Suprapubic skin (tissue), 4 donors: ENCODE measurements around the gene EPS15. TPM values are rescaled to one million over a fixed set of nuclear protein-coding genes. Genes with fewer than 3 reads are reported as not detected.
A peak's percentile ranks its signal among the peaks of the same experiment; 100 is the strongest.

Source experiments
- DNase-seq, 2 donors: peaks; one replicate each; pipeline ENCODE4 v3.0.0-alpha.2; 2019; ENCODE audit warnings: low spot score in 2 of 2
- H3K27ac ChIP-seq: fragments of 200-600 bp; sonication (generic); one replicate; pipeline ENCODE4 v1.5.1; 2019
- H3K27me3 ChIP-seq: fragments of 200-600 bp; sonication (generic); one replicate; pipeline ENCODE4 v1.5.1; 2019
- H3K36me3 ChIP-seq: fragments of 200-600 bp; sonication (generic); one replicate; pipeline ENCODE4 v1.5.1; 2019
- H3K4me1 ChIP-seq: fragments of 200-600 bp; sonication (generic); one replicate; pipeline ENCODE4 v1.5.1; 2019
- H3K4me3 ChIP-seq: fragments of 200-600 bp; sonication (generic); one replicate; pipeline ENCODE4 v1.5.1; 2019; ENCODE audit warnings: mild to moderate bottlenecking
- H3K9me3 ChIP-seq: fragments of 200-600 bp; sonication (generic); one replicate; pipeline ENCODE4 v1.5.1; 2019
- CTCF ChIP-seq, 2 donors: fragments of 200-600 bp in 1 of 2; fragments of 450-650 bp in 1 of 2; sonication (generic) in 1 of 2; IDR thresholded peaks; one replicate each; pipeline ENCODE4 v1.5.1; 2016 to 2019; ENCODE audit warnings: antibody characterized with exemption in 2 of 2, mild to moderate bottlenecking in 1 of 2, moderate library complexity in 1 of 2
- EP300 ChIP-seq: sonication (generic); formaldehyde crosslinking; IDR thresholded peaks from one replicate; pipeline ENCODE4 v1.6.1; 2017; ENCODE audit warnings: antibody characterized with exemption
- POLR2A ChIP-seq, 2 donors: fragments of 450-650 bp; IDR thresholded peaks; one replicate each; pipeline ENCODE4 v1.6.1; 2017; ENCODE audit warnings: antibody characterized with exemption in 2 of 2, mild to moderate bottlenecking in 2 of 2, moderate library complexity in 2 of 2
- POLR2AphosphoS5 ChIP-seq, 3 donors: sonication (generic); formaldehyde crosslinking; IDR thresholded peaks; one replicate each; pipeline ENCODE4 v1.6.1; 2017; ENCODE audit warnings: antibody characterized with exemption in 3 of 3
- WGBS: methylation state at CpG from one replicate; pipeline ENCODE4 v1.1.5; 2018; 5-methylcytosine and 5-hydroxymethylcytosine counted together
- total RNA-seq, 4 donors: library from RNA; depleted of rRNA; stranded (reverse); fragments of >200 nt; gene quantifications; one replicate each; pipeline ENCODE4 v1.1.0, GENCODE V29; 2016

Gene EPS15
- total RNA-seq, 4 donors from 2014 or later: 57.1 to 127 (median 81.5) TPM

- Histone ChIP-seq H3K4me3 (no peak overlapping the region), H3K27ac (no peak overlapping the region), H3K36me3 (no peaks in the 10 kb centered on the region), H3K9me3 (no peaks in the 10 kb centered on the region), H3K4me1 (no peaks in the 10 kb centered on the region), H3K27me3 (no peaks in the 10 kb centered on the region)
- no peak for DNase-seq
- TF ChIP-seq POLR2AphosphoS5 (IDR thresholded peaks at IDR 0.05) (no peak), EP300 (no peak)
These were observed 8.1 kb upstream of the EPS15 start for GRCh38 chr1:51527144-51527543.

GRCh38 chr1:51526248-51526647, 7.2 kb upstream of the EPS15 start:
- TF ChIP-seq POLR2AphosphoS5 (IDR thresholded peaks at IDR 0.05): no peak

DNA sequence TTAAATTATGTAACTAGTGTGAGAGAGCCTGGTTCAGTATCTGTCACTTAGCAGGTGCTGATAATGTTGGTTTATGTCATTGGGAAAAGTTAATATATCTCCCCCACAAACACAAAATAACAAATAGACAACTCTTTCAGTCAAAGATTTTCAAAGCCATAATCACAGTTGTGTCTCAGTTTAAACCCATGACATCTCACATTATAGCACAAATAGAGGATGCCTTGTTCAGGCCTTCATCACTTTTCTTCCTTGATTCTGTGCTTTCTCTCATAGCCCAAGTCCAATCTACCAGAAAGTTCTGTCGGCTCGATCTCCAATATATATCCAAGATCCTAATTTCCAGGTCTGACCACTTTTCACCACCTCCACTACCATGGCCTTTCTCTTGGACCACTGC, 6.2 kb upstream of the EPS15 start:
- Histone ChIP-seq H3K4me1 (peaks cover 7% of the 10 kb centered on the region), H3K4me3 (no peak overlapping the region), H3K9me3 (no peaks in the 10 kb centered on the region), H3K36me3 (no peaks in the 10 kb centered on the region), H3K27me3 (no peaks in the 10 kb centered on the region), H3K27ac (no peak overlapping the region)
- DNase-seq: no peak
- 91% methylated on average over 2 of the region's 2 CpGs for WGBS
- no peak for TF ChIP-seq CTCF (IDR thresholded peaks at IDR 0.05)
- TF ChIP-seq POLR2A (IDR thresholded peaks at IDR 0.05): no peak
- no peak for TF ChIP-seq POLR2AphosphoS5 (IDR thresholded peaks at IDR 0.05)
- TF ChIP-seq EP300: no peak

More at GRCh38 chr1:51526248-51526647, 7.2 kb upstream of the EPS15 start:
- no peak overlapping the region for H3K27ac ChIP-seq
- no peaks in the 10 kb centered on the region for H3K27me3 ChIP-seq
- H3K4me1 ChIP-seq: no peaks in the 10 kb centered on the region
- no peak for DNase-seq
- no peaks in the 10 kb centered on the region for H3K9me3 ChIP-seq
- H3K4me3 ChIP-seq: no peak overlapping the region
- H3K36me3 ChIP-seq: no peaks in the 10 kb centered on the region
- 93% methylated on average over 3 of the region's 3 CpGs for WGBS

GRCh38 chr1:51524817-51525216, 5.8 kb upstream of the EPS15 start:
- Histone ChIP-seq H3K9me3 (no peaks in the 10 kb centered on the region), H3K4me3 (no peak overlapping the region), H3K27ac (no peak overlapping the region), H3K4me1 (peaks cover 8% of the 10 kb centered on the region), H3K36me3 (no peaks in the 10 kb centered on the region), H3K27me3 (no peaks in the 10 kb centered on the region)
- TF ChIP-seq CTCF (IDR thresholded peaks at IDR 0.05): no peak
- no peak for TF ChIP-seq EP300
- no peak for TF ChIP-seq POLR2AphosphoS5 (IDR thresholded peaks at IDR 0.05)
- no peak for TF ChIP-seq POLR2A (IDR thresholded peaks at IDR 0.05)
- 86% methylated on average over 1 of the region's 1 CpG for WGBS
- no peak for DNase-seq

DNA sequence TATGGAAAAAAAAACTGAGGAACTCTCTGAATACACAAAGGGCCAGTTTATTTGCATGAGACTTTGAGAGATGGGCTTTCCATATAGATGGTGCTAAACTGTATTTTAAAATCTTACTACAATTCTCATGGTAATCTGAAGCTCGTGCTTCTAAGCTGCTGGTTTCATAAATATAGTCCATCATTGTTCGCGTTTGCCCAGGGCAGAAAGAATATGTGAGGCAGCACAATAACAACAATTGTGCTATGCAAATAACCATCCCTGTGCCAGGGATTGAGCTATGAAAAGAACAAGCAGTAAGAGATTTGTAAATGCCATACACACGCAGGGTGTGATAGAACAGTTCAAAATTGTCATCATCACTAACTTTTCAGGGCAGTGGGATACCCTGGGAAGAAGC, 4.9 kb upstream of the EPS15 start:
- Histone ChIP-seq H3K4me1 (peaks cover 8% of the 10 kb centered on the region), H3K9me3 (no peaks in the 10 kb centered on the region), H3K27ac (peak overlapping the region; percentile 26), H3K4me3 (no peak overlapping the region), H3K27me3 (no peaks in the 10 kb centered on the region), H3K36me3 (no peaks in the 10 kb centered on the region)
- TF ChIP-seq EP300: no peak
- TF ChIP-seq POLR2A (IDR thresholded peaks at IDR 0.05): no peak
- no peak for TF ChIP-seq CTCF (IDR thresholded peaks at IDR 0.05)
- TF ChIP-seq POLR2AphosphoS5 (IDR thresholded peaks at IDR 0.05): no peak
- DNase-seq: no peak
- 80% methylated on average over 4 of the region's 4 CpGs for WGBS

GRCh38 chr1:51520700-51521248, 1.7 kb upstream of the EPS15 start:
- H3K27ac ChIP-seq: no peak overlapping the region
- H3K4me3 ChIP-seq: no peak overlapping the region
- TF ChIP-seq POLR2AphosphoS5 (IDR thresholded peaks at IDR 0.05) (no peak), CTCF (IDR thresholded peaks at IDR 0.05) (no peak)
- peaks cover 32% of the 10 kb centered on the region for H3K4me1 ChIP-seq
- H3K9me3 ChIP-seq: no peaks in the 10 kb centered on the region
- H3K27me3 ChIP-seq: no peaks in the 10 kb centered on the region
- no peak for DNase-seq
- no peaks in the 10 kb centered on the region for H3K36me3 ChIP-seq
- WGBS: 29% methylated on average over 3 of the region's 3 CpGs
